ENCODE results near the gene IER5. TPM values are rescaled to one million over a fixed set of nuclear protein-coding genes. Genes with fewer than 3 reads are reported as not detected.
"Not testable (repeated sequence)": the region's sequence is repeated elsewhere in the genome, so short reads cannot be mapped to it uniquely, and the experiment has no call there.

Gene IER5
- total RNA-seq, 4 donors from 2014 or later: 21.6 to 40.6 (median 26.5) TPM

- DNase-seq: no peak
- intact Hi-C loops (cut with DNase I): no loop called here
- TF ChIP-seq POLR2A (IDR thresholded peaks at IDR 0.05): no peak
- TF ChIP-seq CTCF (IDR thresholded peaks at IDR 0.05): no peak
- peak overlapping the region in 3 of 4 donors; percentile 81 to 91 (median 88) for H3K27ac ChIP-seq
- H3K4me3 ChIP-seq: no peak overlapping the region
- 76 to 80% methylated on average over 10 to 11 of the region's 11 CpGs for WGBS, 2 donors
- peaks cover 39 to 99% (median 49%) of the 10 kb centered on the region in 3 donors for H3K4me1 ChIP-seq
- H3K9me3 ChIP-seq: no peaks in the 10 kb centered on the region
- no peaks in the 10 kb centered on the region for H3K36me3 ChIP-seq
- H3K27me3 ChIP-seq: no peaks in the 10 kb centered on the region
Measured at GRCh38 chr1:181114574-181115367, 26.3 kb downstream of the IER5 start.

GRCh38 chr1:181115368-181115684 is 26.8 kb downstream of the IER5 start:
- Histone ChIP-seq H3K9me3 (no peaks in the 10 kb centered on the region), H3K27ac (peak overlapping the region in 3 of 4 donors; percentile 81 to 91 (median 88)), H3K4me1 (peaks cover 39 to 100% (median 53%) of the 10 kb centered on the region in 3 donors), H3K4me3 (no peak overlapping the region), H3K27me3 (no peaks in the 10 kb centered on the region), H3K36me3 (no peaks in the 10 kb centered on the region)
- TF ChIP-seq CTCF (IDR thresholded peaks at IDR 0.05): no peak
- no peak for TF ChIP-seq POLR2A (IDR thresholded peaks at IDR 0.05)
- intact Hi-C loops (cut with DNase I): no loop called here
- DNase-seq: no peak
- 69 to 82% methylated on average over 3 of the region's 3 CpGs for WGBS, 2 donors

GRCh38 chr1:181115971-181116370 is 27.5 kb downstream of the IER5 start:
- intact Hi-C loops (cut with DNase I); DNase-seq; H3K9me3 ChIP-seq; H3K4me3 ChIP-seq; H3K36me3 ChIP-seq; H3K27me3 ChIP-seq: not testable (repeated sequence)
- 88% methylated on average over 5 to 6 of the region's 9 CpGs for whole genome bisulfite sequencing, 2 donors
- Histone ChIP-seq H3K27ac (peak overlapping the region in 3 of 4 donors; percentile 81 to 91 (median 88)), H3K4me1 (peaks cover 41 to 100% (median 57%) of the 10 kb centered on the region in 3 donors)

- 60 to 75% methylated on average over 2 to 3 of the region's 3 CpGs for WGBS, 2 donors
- no peak for TF ChIP-seq CTCF (IDR thresholded peaks at IDR 0.05)
- TF ChIP-seq POLR2A (IDR thresholded peaks at IDR 0.05): no peak
- H3K36me3 ChIP-seq: no peaks in the 10 kb centered on the region
- H3K4me1 ChIP-seq: peaks cover 35 to 100% (median 57%) of the 10 kb centered on the region in 3 donors
- no peaks in the 10 kb centered on the region for H3K9me3 ChIP-seq
- peak overlapping the region; percentile 71 to 91 (median 84) for H3K27ac ChIP-seq
- no peaks in the 10 kb centered on the region for H3K27me3 ChIP-seq
- no peak overlapping the region for H3K4me3 ChIP-seq
- no peak for DNase-seq
- intact Hi-C loops (cut with DNase I): no loop called here
Measured at GRCh38 chr1:181116819-181117390, 28.4 kb downstream of the IER5 start.

GRCh38 chr1:181117648-181118449 is 29.3 kb downstream of the IER5 start:
- Histone ChIP-seq H3K4me3 (no peak overlapping the region), H3K27me3 (no peaks in the 10 kb centered on the region), H3K27ac (peak overlapping the region; percentile 71 to 91 (median 84)), H3K9me3 (no peaks in the 10 kb centered on the region), H3K4me1 (peaks cover 27 to 100% (median 48%) of the 10 kb centered on the region in 3 donors), H3K36me3 (no peaks in the 10 kb centered on the region)
- WGBS, 2 donors: 40 to 68% methylated on average over 3 to 7 of the region's 9 CpGs
- no peak for DNase-seq
- intact Hi-C loops (cut with DNase I): no loop called here
- TF ChIP-seq POLR2A (IDR thresholded peaks at IDR 0.05) (peak in 1 of 4 donors; percentile 13), CTCF (IDR thresholded peaks at IDR 0.05) (no peak)
